Right lobe of liver (tissue), 6 donors: ENCODE data around the gene JUNB. TPM values are rescaled to one million over a fixed set of nuclear protein-coding genes. Genes with fewer than 3 reads are reported as not detected.
A peak's percentile ranks its signal among the peaks of the same experiment; 100 is the strongest.

ENCODE experiments used
- ATAC-seq, 4 donors: fragments of 200-7000 bp; cut with Tn5 transposase; one replicate each; pipeline ENCODE4 v1.9.1; 2020; ENCODE audit warnings: mild to moderate bottlenecking in 4 of 4, moderate library complexity in 4 of 4
- DNase-seq, 3 donors: peaks; one replicate each; pipeline ENCODE4 v3.0.0-alpha.2; 2020
- H3K27ac ChIP-seq, 3 donors: fragments of 200-600 bp; one replicate each; pipeline ENCODE4 v1.8.0; 2022
- H3K27me3 ChIP-seq, 2 donors: fragments of 200-600 bp; one replicate each; pipeline ENCODE4 v1.8.0; 2022
- H3K36me3 ChIP-seq, 4 donors: fragments of 200-600 bp; sonication (generic) in 1 of 4; one replicate each; pipeline versions ENCODE4 v1.5.1 to v1.8.0; 2017 to 2022; ENCODE audit warnings: control low read depth in 1 of 4
- H3K4me1 ChIP-seq, 4 donors: fragments of 200-600 bp; sonication (generic) in 1 of 4; one replicate each; pipeline versions ENCODE4 v1.5.1 to v1.8.0; 2017 to 2022; ENCODE audit warnings: control low read depth in 1 of 4
- H3K4me3 ChIP-seq, 3 donors: fragments of 200-600 bp; one replicate each; pipeline ENCODE4 v1.8.0; 2022
- H3K9me3 ChIP-seq, 4 donors: fragments of 200-600 bp; sonication (generic) in 1 of 4; one replicate each; pipeline versions ENCODE4 v1.5.1 to v1.8.0; 2017 to 2022; ENCODE audit warnings: control low read depth in 1 of 4
- POLR2A ChIP-seq: fragments of 450-650 bp; IDR thresholded peaks from one replicate; pipeline ENCODE4 v1.6.1; 2017; ENCODE audit warnings: antibody characterized with exemption, mild to moderate bottlenecking
- whole genome bisulfite sequencing: methylation state at CpG from one replicate; pipeline ENCODE4 v1.1.6; 2018; ENCODE audit warnings: low coverage, low lambda C conversion rate; ENCODE audit not compliant: insufficient coverage; ENCODE audit errors: missing lambda C conversion rate; 5-methylcytosine and 5-hydroxymethylcytosine counted together
- intact Hi-C, 2 donors: fragments of 100-400 bp; cut with DNase I; formaldehyde crosslinking; loops; one replicate each; pipeline versions ENCODE4 v1.11.2 to v1.14.1; 2022
- total RNA-seq, 6 experiments: library from RNA; depleted of rRNA in 2 of 6; stranded (reverse); fragments of >200 nt in 2 of 6; fragmentation: NEBNext Ultra II Directional in 3 of 6; extraction: Animal tissue kit (Norgen Biotek cat#: 25700) in 3 of 6; gene quantifications; one replicate each; pipeline versions ENCODE4 v1.1.0 to v1.2.4, GENCODE V29; 2016 to 2023
- TF ChIP-seq, protein P1 (sequence below), 4 donors: fragments of 200-600 bp in 3 of 4; fragments of 450-650 bp in 1 of 4; IDR thresholded peaks; one replicate each; pipeline versions ENCODE4 v1.5.1 to v1.8.0; 2016 to 2022; ENCODE audit warnings: antibody characterized with exemption in 4 of 4, mild to moderate bottlenecking in 2 of 4
- donor health status: DM: no; HTN: yes; CAD: no.
- donor health status: DM: no; HTN: no; CAD: no.
- donor health status: DM: no; HTN: no; CAD: no.
- donor health status: DM: no; HTN: yes; CAD: no.
- donor health status: DM: no; HTN: yes; CAD: no.

The JUNB gene
- total RNA-seq, 6 experiments from 2014 or later, result 10.2 to 378 (median 66.0) TPM

DNA sequence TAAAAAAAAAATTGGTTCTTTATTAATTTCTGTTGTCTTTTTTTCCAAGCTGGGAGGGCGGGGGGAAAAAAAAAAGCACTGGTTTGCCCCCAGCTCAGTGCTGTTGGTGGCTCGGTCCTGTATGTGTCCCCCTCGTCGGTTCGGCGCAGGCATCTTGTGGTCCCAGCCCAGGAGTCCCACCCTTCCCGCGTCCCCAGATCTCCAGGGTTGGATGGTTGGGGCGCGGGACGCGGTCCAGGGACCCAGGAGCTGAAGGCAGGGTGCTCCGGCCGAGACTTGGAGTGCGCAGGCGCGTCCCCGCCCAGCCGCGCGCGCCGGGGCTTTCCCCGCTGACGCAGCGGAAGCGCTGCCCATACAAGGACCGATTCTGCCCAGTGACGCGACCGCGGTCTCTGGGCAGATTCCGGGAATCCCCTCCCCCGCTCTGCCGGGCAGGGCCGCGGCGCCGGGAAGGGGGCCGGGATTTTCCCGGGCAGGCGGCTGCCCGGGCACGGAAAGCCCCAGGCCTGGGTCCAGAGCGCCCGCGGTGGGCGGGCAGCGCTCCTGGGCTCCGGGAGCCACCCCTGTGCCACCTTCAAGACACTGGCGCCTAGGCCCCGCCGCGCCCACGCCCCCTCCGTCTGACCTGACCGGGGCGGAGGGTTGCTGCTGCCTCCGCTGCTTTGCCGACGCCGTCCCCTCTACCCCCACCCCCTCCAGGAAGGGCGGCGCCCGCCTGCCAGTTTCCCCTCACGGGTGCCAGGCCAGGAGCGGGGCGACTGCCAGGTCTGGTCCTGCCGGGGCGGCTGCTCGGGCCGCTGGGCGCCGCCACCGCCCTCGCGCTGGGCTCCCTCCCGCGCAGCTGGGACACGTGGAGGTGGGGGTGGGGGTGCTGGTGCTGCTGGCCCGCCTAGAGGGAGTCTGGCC lies 2.3 kb downstream of the JUNB start:
- Histone ChIP-seq H3K9me3 (no peaks in the 10 kb centered on the region), H3K27ac (peak overlapping the region; percentile 96 to 100 (median 99)), H3K27me3 (no peaks in the 10 kb centered on the region), H3K4me1 (peaks cover 0 to 33% (median 17%) of the 10 kb centered on the region in 4 donors), H3K4me3 (peak overlapping the region; percentile 73 to 90 (median 81)), H3K36me3 (no peaks in the 10 kb centered on the region)
- ATAC-seq, result peak; percentile 29 to 58 (median 52)
- intact Hi-C loops, result no loop called here
- WGBS, result 2% methylated on average over 21 of the region's 81 CpGs
- DNase-seq, result peak; percentile 96 to 97 (median 97)
- TF ChIP-seq, protein P1, sequence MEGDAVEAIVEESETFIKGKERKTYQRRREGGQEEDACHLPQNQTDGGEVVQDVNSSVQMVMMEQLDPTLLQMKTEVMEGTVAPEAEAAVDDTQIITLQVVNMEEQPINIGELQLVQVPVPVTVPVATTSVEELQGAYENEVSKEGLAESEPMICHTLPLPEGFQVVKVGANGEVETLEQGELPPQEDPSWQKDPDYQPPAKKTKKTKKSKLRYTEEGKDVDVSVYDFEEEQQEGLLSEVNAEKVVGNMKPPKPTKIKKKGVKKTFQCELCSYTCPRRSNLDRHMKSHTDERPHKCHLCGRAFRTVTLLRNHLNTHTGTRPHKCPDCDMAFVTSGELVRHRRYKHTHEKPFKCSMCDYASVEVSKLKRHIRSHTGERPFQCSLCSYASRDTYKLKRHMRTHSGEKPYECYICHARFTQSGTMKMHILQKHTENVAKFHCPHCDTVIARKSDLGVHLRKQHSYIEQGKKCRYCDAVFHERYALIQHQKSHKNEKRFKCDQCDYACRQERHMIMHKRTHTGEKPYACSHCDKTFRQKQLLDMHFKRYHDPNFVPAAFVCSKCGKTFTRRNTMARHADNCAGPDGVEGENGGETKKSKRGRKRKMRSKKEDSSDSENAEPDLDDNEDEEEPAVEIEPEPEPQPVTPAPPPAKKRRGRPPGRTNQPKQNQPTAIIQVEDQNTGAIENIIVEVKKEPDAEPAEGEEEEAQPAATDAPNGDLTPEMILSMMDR (IDR thresholded peaks at IDR 0.05), result no peak
- peak; percentile 91 for TF ChIP-seq POLR2A

DNA sequence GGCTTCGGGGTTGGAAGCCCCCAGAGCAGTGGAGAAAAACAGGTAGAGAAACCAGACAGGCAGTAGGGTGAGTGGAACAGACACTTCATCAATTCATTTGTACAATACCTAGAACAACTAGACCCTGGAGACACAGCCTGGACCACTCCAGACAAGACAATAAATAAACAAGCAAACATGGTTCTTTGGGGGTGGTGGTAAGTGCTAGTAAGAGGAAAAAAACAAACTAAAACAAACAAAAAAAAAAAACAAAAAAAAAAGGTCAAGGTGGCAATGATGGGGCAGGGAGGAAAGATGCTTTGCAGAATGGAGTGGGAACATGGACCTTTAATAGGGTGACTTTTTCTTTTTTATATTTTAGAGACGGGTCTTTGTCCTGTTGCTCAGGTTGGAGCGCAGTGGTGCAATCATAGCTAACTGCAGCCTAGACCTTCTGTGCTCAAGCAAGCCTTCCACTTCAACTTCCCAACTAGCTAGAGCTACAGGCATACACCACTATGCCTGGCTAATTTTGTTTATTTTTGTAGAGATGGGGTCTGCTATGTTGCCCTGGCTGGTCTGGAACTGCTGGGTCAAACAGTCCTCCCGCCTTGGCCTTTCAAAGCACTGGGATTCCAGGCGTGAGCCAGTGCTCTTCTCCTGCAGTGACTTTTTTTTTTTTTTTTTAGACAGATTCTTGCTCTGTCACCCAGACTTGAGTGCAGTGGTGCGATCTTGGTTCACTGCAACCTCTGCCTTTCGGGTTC lies 3.1 kb downstream of the JUNB start:
- H3K4me1 ChIP-seq, result peaks cover 0 to 25% (median 13%) of the 10 kb centered on the region in 4 donors
- intact Hi-C loops, result no loop called here
- DNase-seq (no peak), ATAC-seq (no peak)
- H3K4me3 ChIP-seq, result peak overlapping the region; percentile 73 to 90 (median 81)
- peaks cover 0 to 4% (median under 1%) of the 10 kb centered on the region in 4 donors for H3K36me3 ChIP-seq
- peak overlapping the region; percentile 96 to 100 (median 99) for H3K27ac ChIP-seq
- H3K9me3 ChIP-seq, result no peaks in the 10 kb centered on the region
- 45% methylated on average over 7 of the region's 7 CpGs for WGBS
- no peaks in the 10 kb centered on the region for H3K27me3 ChIP-seq
- no peak for TF ChIP-seq POLR2A
- TF ChIP-seq, protein P1 (IDR thresholded peaks at IDR 0.05), result no peak

- 81% methylated on average over 7 of the region's 9 CpGs for WGBS
- peak overlapping the region in 2 of 3 donors; percentile 96 to 99 for H3K27ac ChIP-seq
- peaks cover 0 to 24% (median 13%) of the 10 kb centered on the region in 4 donors for H3K4me1 ChIP-seq
- H3K36me3 ChIP-seq, result peaks cover 0 to 9% (median 3%) of the 10 kb centered on the region in 4 donors
- intact Hi-C loops, result no loop called here
- H3K9me3 ChIP-seq, result no peaks in the 10 kb centered on the region
- TF ChIP-seq POLR2A, result no peak
- TF ChIP-seq, protein P1 (IDR thresholded peaks at IDR 0.05), result no peak
- DNase-seq (no peak), ATAC-seq (no peak)
- H3K4me3 ChIP-seq, result no peak overlapping the region
- H3K27me3 ChIP-seq, result no peaks in the 10 kb centered on the region
These were observed 3.7 kb downstream of the JUNB start for GRCh38 chr19:12794971-12795381.

GRCh38 chr19:12796146-12797071 lies 5.1 kb downstream of the JUNB start:
- Histone ChIP-seq H3K27me3 (no peaks in the 10 kb centered on the region), H3K27ac (peak overlapping the region in 1 of 3 donors; percentile 20), H3K4me1 (peaks cover 0 to 17% (median 8%) of the 10 kb centered on the region in 4 donors), H3K36me3 (peaks cover 0 to 9% (median 3%) of the 10 kb centered on the region in 4 donors), H3K9me3 (no peaks in the 10 kb centered on the region), H3K4me3 (no peak overlapping the region)
- WGBS, result 6% methylated on average over 14 of the region's 18 CpGs
- peak; percentile 21 for TF ChIP-seq POLR2A
- TF ChIP-seq, protein P1 (IDR thresholded peaks at IDR 0.05), result peak; percentile 83 to 97 (median 89)
- DNase-seq (peak; percentile 77 to 80 (median 78)), ATAC-seq (peak; percentile 11 to 40 (median 34))
- intact Hi-C loops, result no loop called here
